Measurements from ENCODE around the gene PKLR. TPM values are rescaled to one million over a fixed set of nuclear protein-coding genes. Genes with fewer than 3 reads are reported as not detected.

PKLR gene
- total and polyA plus RNA-seq, 2 donors (not counting 3 experiments of a cell fraction or from before 2014, with no cell fraction given): not detected

GRCh38 chr1:155261493-155261851 lies 39.8 kb downstream of the PKLR start:
- no peaks in the 10 kb centered on the region for H3K9me3 ChIP-seq (replicated peaks; ENCODE audit: control insufficient read depth, insufficient read depth, low read length)
- H3K4me2 ChIP-seq (ENCODE audit: insufficient read depth, low read length): peak overlapping the region; percentile 76
- ChIA-PET CTCF (interaction anchor here (1.0 to 1.9 kb wide), 6 partner anchors 11 to 387 kb away, joined by 4 to 18 read pairs (median 4); partner anchors contain the start of genes CLK2 and HCN3), POLR2A (no interaction called here)
- peaks cover 8% of the 10 kb centered on the region for H3K4me1 ChIP-seq (ENCODE audit: control insufficient read depth, extremely low read depth, insufficient read depth, low read length)
- peak overlapping the region; percentile 61 for H3K9ac ChIP-seq (replicated peaks; ENCODE audit: extremely low read depth, insufficient read depth, low read length)
- dilution Hi-C loops (cut with MboI; ENCODE audit: extremely low pct_ligation_motif_present, low sequenced_read_pairs) (no loop called here), intact Hi-C loops (cut with micrococcal nuclease) (no loop called here)
- TF ChIP-seq CTCF (IDR thresholded peaks at IDR 0.05; ENCODE audit: extremely low read depth in 1 of 2, insufficient read depth in 1 of 2, low read depth in 1 of 2, low read length in 2 of 2) (no peak), FOS (IDR thresholded peaks at IDR 0.05; ENCODE audit: borderline replicate concordance, insufficient read depth, low read length) (no peak)
- TF ChIP-seq, protein P1, sequence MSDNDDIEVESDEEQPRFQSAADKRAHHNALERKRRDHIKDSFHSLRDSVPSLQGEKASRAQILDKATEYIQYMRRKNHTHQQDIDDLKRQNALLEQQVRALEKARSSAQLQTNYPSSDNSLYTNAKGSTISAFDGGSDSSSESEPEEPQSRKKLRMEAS (IDR thresholded peaks at IDR 0.05; ENCODE audit: insufficient read depth, insufficient read length): no peak
- no TSS peak for BruUV-seq (replicated peaks)
- peaks cover 4 to 25% of the 10 kb centered on the region in 2 experiments for H3K36me3 ChIP-seq (ENCODE audit: control insufficient read depth in 2 of 2, extremely low read depth in 1 of 2, insufficient read depth in 2 of 2, low read length in 2 of 2)
- peak; percentile 12 for DNase-seq (ENCODE audit: low read depth, low spot score)
- H3K4me3 ChIP-seq (replicated peaks in 1 of 3; ENCODE audit: insufficient read depth in 1 of 3, low read depth in 1 of 3, low read length in 3 of 3): peak overlapping the region; percentile 51 to 74 (median 64)
- no peaks in the 10 kb centered on the region for H3K27me3 ChIP-seq (ENCODE audit: control insufficient read depth in 2 of 2, insufficient read depth in 2 of 2, low read length in 2 of 2)
- peak overlapping the region; percentile 47 for H2AFZ ChIP-seq (ENCODE audit: low read depth, low read length)
- no peak for FAIRE-seq
- H3K27ac ChIP-seq (ENCODE audit: insufficient read depth, low read depth, low read length): peak overlapping the region; percentile 6
- no peaks in the 10 kb centered on the region for H3K9me1 ChIP-seq (replicated peaks; ENCODE audit: control insufficient read depth, extremely low read depth, insufficient read depth, low read length)
- peaks cover 17% of the 10 kb centered on the region for H3K79me2 ChIP-seq (ENCODE audit: control insufficient read depth, insufficient read depth, low read length)
- no peaks in the 10 kb centered on the region for H4K20me1 ChIP-seq (replicated peaks; ENCODE audit: control insufficient read depth, extremely low read depth, insufficient read depth, low read length)

- ChIA-PET POLR2A (no interaction called here), CTCF (interaction anchor here (1.4 to 2.4 kb wide), 2 partner anchors 10 to 53 kb away, joined by 4 to 13 read pairs; no protein-coding TSS in a partner anchor)
- no peaks in the 10 kb centered on the region for H4K20me1 ChIP-seq (replicated peaks; ENCODE audit: control insufficient read depth, extremely low read depth, insufficient read depth, low read length)
- H3K4me1 ChIP-seq (ENCODE audit: control insufficient read depth, extremely low read depth, insufficient read depth, low read length): peaks cover 14% of the 10 kb centered on the region
- FAIRE-seq (no peak), DNase-seq (ENCODE audit: low read depth, low spot score) (no peak)
- H2AFZ ChIP-seq (ENCODE audit: low read depth, low read length): no peak overlapping the region
- H3K4me3 ChIP-seq (replicated peaks in 1 of 3; ENCODE audit: insufficient read depth in 1 of 3, low read depth in 1 of 3, low read length in 3 of 3): no peak overlapping the region
- H3K9ac ChIP-seq (replicated peaks; ENCODE audit: extremely low read depth, insufficient read depth, low read length): no peak overlapping the region
- no peaks in the 10 kb centered on the region for H3K27me3 ChIP-seq (ENCODE audit: control insufficient read depth in 2 of 2, insufficient read depth in 2 of 2, low read length in 2 of 2)
- no peak for TF ChIP-seq FOS (IDR thresholded peaks at IDR 0.05; ENCODE audit: borderline replicate concordance, insufficient read depth, low read length)
- TF ChIP-seq GATA2 (IDR thresholded peaks at IDR 0.05; ENCODE audit: insufficient read depth, insufficient read length, low read depth, low read length): no peak
- no peak for TF ChIP-seq EZH2 (IDR thresholded peaks at IDR 0.05; ENCODE audit: borderline replicate concordance, low read depth, low read length, severe bottlenecking)
- H3K79me2 ChIP-seq (ENCODE audit: control insufficient read depth, insufficient read depth, low read length): peaks cover 17% of the 10 kb centered on the region
- H3K4me2 ChIP-seq (ENCODE audit: insufficient read depth, low read length): no peak overlapping the region
- H3K9me1 ChIP-seq (replicated peaks; ENCODE audit: control insufficient read depth, extremely low read depth, insufficient read depth, low read length): no peaks in the 10 kb centered on the region
- H3K9me3 ChIP-seq (replicated peaks; ENCODE audit: control insufficient read depth, insufficient read depth, low read length): no peaks in the 10 kb centered on the region
- dilution Hi-C loops (cut with MboI; ENCODE audit: extremely low pct_ligation_motif_present, low sequenced_read_pairs): no loop called here
- intact Hi-C loops (cut with micrococcal nuclease): no loop called here
- no TSS peak for BruUV-seq (replicated peaks)
- H3K27ac ChIP-seq (ENCODE audit: insufficient read depth, low read depth, low read length): no peak overlapping the region
- peaks cover 6 to 22% of the 10 kb centered on the region in 2 experiments for H3K36me3 ChIP-seq (ENCODE audit: control insufficient read depth in 2 of 2, extremely low read depth in 1 of 2, insufficient read depth in 2 of 2, low read length in 2 of 2)
Measured at GRCh38 chr1:155260276-155260675, 41.0 kb downstream of the PKLR start.
